Gastrocnemius medialis (tissue), 4 donors: Measurements from ENCODE around the gene KIF3C. TPM values are rescaled to one million over a fixed set of nuclear protein-coding genes. Genes with fewer than 3 reads are reported as not detected.
"Not testable (repeated sequence)": the region's sequence is repeated elsewhere in the genome, so short reads cannot be mapped to it uniquely, and the experiment has no call there.

Source experiments
- ATAC-seq, 2 donors: fragments of 150-250 bp; one replicate each; pipeline ENCODE4 v1.9.1; 2016
- DNase-seq, 2 donors: peaks; one replicate each; pipeline ENCODE4 v3.0.0-alpha.2; 2019
- H3K27ac ChIP-seq, 4 donors: fragments of 200-600 bp; sonication (generic); 1 replicate in 1 of 4; 2 replicates in 3 of 4; pipeline ENCODE4 v1.5.1; 2016 to 2018; ENCODE audit warnings: mild to moderate bottlenecking in 2 of 4, moderate library complexity in 1 of 4
- H3K27me3 ChIP-seq, 3 donors: fragments of 200-600 bp; sonication (generic) in 2 of 3; 1 replicate in 1 of 3; 2 replicates in 2 of 3; pipeline versions ENCODE4 v1.5.1 to v1.6.0; 2016 to 2019; ENCODE audit warnings: mild to moderate bottlenecking in 1 of 3, moderate library complexity in 1 of 3
- H3K36me3 ChIP-seq, 2 donors: fragments of 200-600 bp; sonication (generic) in 1 of 2; one replicate each; pipeline ENCODE4 v1.5.1; 2017 to 2018
- H3K4me1 ChIP-seq, 2 donors: fragments of 200-600 bp; sonication (generic) in 1 of 2; one replicate each; pipeline ENCODE4 v1.5.1; 2016 to 2017; ENCODE audit warnings: mild to moderate bottlenecking in 2 of 2
- H3K4me3 ChIP-seq, 4 donors: fragments of 200-600 bp; sonication (generic) in 3 of 4; 1 replicate in 1 of 4; 2 replicates in 3 of 4; pipeline ENCODE4 v1.5.1; 2016 to 2019; ENCODE audit warnings: mild to moderate bottlenecking in 2 of 4
- H3K9me3 ChIP-seq, 3 donors: fragments of 200-600 bp; sonication (generic) in 2 of 3; 1 replicate in 1 of 3; 2 replicates in 2 of 3; pipeline ENCODE4 v1.5.1; 2016 to 2019
- POLR2A ChIP-seq, 2 donors: fragments of 450-650 bp; IDR thresholded peaks; one replicate each; pipeline ENCODE4 v1.6.1; 2017; ENCODE audit warnings: antibody characterized with exemption in 2 of 2, mild to moderate bottlenecking in 2 of 2, moderate library complexity in 2 of 2
- in situ Hi-C, 4 donors: fragments of 200-750 bp; cut with MboI; loops; one replicate each; pipeline versions ENCODE4 v1.15.0 to v1.8.0; 2017; ENCODE audit warnings: low sequenced_read_pairs in 4 of 4
- intact Hi-C: fragments of 100-400 bp; cut with DNase I; formaldehyde crosslinking; loops from one replicate; pipeline ENCODE4 v1.15.1; 2023; ENCODE audit warnings: low total_unique reads
- total RNA-seq, 4 donors: library from RNA; depleted of rRNA; stranded (reverse); fragments of >200 nt; gene quantifications; one replicate each; pipeline versions ENCODE4 v1.1.0 to v1.2.3, GENCODE V29; 2016
- TF ChIP-seq, protein P1 (sequence below), 5 experiments: fragments of 450-650 bp in 3 of 5; fragments of 200-600 bp in 2 of 5; sonication (generic) in 2 of 5; IDR thresholded peaks in 4 of 5; conservative IDR thresholded peaks in 1 of 5; 1 replicate in 4 of 5; 2 replicates in 1 of 5; pipeline ENCODE4 v1.5.1; 2016 to 2019; ENCODE audit warnings: antibody characterized with exemption in 5 of 5, mild to moderate bottlenecking in 3 of 5, moderate library complexity in 3 of 5

The KIF3C gene
- total RNA-seq, 4 donors from 2014 or later = 1.1 to 4.4 (median 2.1) TPM

DNA sequence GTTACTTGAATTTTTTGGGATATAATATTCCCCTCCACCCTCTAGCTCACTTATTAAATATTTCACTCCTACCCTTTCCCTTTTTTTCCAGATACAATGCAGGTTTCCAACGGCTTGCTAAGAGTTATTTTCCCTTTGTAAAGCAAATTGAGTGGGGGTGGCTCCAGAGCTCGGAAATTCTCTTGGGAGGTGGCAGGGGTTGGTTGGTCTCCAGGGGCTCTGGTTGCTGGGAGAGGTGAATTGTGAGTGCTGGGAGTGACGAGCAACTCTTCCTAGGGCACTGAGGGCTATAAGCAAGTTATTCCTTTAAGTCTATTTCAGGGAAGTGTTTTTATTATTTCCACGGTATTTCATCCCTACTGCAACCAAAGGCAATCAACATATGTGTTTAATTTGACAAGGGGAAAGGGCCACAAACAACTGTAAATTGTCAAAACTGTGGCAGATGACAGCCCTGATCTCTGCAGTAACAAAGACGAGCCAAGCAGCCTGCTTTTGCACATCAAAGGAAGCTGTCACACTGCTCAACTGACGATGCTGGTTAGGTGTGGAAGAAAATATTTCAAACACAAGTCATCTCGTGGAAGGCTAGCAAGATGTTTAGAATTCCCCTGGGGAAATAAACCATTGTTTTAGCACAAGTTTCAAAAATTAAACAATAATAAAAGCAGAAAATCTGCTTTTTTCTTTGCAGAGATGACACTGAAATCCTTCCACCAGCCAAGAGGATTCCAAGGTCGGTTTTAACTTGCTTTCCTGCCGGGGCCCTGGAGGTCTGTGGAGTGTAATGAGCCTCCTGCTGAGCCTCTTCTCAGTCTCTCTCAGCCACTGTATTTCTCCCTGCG, 69.2 kb downstream of the KIF3C start:
- in situ Hi-C loops = no loop called here
- no peaks in the 10 kb centered on the region for H3K9me3 ChIP-seq
- ATAC-seq = no peak
- TF ChIP-seq, protein P1, sequence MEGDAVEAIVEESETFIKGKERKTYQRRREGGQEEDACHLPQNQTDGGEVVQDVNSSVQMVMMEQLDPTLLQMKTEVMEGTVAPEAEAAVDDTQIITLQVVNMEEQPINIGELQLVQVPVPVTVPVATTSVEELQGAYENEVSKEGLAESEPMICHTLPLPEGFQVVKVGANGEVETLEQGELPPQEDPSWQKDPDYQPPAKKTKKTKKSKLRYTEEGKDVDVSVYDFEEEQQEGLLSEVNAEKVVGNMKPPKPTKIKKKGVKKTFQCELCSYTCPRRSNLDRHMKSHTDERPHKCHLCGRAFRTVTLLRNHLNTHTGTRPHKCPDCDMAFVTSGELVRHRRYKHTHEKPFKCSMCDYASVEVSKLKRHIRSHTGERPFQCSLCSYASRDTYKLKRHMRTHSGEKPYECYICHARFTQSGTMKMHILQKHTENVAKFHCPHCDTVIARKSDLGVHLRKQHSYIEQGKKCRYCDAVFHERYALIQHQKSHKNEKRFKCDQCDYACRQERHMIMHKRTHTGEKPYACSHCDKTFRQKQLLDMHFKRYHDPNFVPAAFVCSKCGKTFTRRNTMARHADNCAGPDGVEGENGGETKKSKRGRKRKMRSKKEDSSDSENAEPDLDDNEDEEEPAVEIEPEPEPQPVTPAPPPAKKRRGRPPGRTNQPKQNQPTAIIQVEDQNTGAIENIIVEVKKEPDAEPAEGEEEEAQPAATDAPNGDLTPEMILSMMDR (IDR thresholded peaks at IDR 0.05 in 4 of 5, conservative IDR thresholded peaks at IDR 0.05 in 1 of 5) = no peak
- no peak for TF ChIP-seq POLR2A (IDR thresholded peaks at IDR 0.05)
- no peak overlapping the region for H3K27ac ChIP-seq
- no peak overlapping the region for H3K4me3 ChIP-seq
- H3K4me1 ChIP-seq = no peaks in the 10 kb centered on the region
- H3K27me3 ChIP-seq = no peaks in the 10 kb centered on the region
- no peak for DNase-seq
- H3K36me3 ChIP-seq = no peaks in the 10 kb centered on the region
- intact Hi-C loops = no loop called here

DNA sequence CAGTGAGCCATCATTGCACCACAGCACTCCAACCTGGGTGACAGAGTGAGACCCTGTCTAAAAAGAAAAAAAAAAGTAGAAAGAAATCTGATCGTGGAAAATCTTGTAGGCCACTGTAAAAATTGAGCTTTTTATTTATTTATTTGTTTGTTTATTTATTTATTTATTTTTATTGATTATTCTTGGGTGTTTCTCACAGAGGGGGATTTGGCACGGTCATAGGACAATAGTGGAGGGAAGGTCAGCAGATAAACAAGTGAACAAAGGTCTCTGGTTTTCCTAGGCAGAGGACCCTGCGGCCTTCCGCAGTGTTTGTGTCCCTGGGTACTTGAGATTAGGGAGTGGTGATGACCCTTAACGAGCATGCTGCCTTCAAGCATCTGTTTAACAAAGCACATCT, 72.7 kb downstream of the KIF3C start:
- H3K36me3 ChIP-seq, H3K9me3 ChIP-seq, H3K4me3 ChIP-seq, H3K27me3 ChIP-seq, DNase-seq, in situ Hi-C loops, intact Hi-C loops, ATAC-seq, H3K4me1 ChIP-seq, H3K27ac ChIP-seq: not testable (repeated sequence)

DNA sequence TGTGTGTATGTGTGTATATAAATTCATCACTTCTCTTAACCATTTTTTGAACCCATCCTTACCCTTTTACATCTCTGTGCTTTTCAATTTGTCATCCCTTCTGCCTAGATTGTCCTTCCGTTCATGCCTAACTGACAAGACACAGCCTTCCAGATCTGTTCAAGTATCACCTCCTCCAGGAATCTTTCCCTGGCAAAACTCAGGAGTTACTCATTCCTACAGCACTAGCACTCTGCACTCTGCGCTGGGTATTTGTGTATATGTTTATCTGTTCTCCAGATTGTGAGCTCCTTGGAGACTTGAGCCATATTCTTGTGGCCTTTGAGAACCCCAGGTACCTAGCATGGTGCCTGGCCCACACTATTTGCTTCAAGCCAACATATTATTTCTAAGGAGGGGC, 77.2 kb downstream of the KIF3C start:
- Histone ChIP-seq H3K4me3 (no peak overlapping the region), H3K36me3 (no peaks in the 10 kb centered on the region), H3K27ac (no peak overlapping the region), H3K9me3 (no peaks in the 10 kb centered on the region), H3K4me1 (no peaks in the 10 kb centered on the region), H3K27me3 (no peaks in the 10 kb centered on the region)
- intact Hi-C loops (no loop called here), in situ Hi-C loops (no loop called here)
- DNase-seq = no peak
- no peak for TF ChIP-seq POLR2A (IDR thresholded peaks at IDR 0.05)
- TF ChIP-seq, protein P1 (IDR thresholded peaks at IDR 0.05 in 4 of 5, conservative IDR thresholded peaks at IDR 0.05 in 1 of 5) = no peak
- no peak for ATAC-seq

DNA sequence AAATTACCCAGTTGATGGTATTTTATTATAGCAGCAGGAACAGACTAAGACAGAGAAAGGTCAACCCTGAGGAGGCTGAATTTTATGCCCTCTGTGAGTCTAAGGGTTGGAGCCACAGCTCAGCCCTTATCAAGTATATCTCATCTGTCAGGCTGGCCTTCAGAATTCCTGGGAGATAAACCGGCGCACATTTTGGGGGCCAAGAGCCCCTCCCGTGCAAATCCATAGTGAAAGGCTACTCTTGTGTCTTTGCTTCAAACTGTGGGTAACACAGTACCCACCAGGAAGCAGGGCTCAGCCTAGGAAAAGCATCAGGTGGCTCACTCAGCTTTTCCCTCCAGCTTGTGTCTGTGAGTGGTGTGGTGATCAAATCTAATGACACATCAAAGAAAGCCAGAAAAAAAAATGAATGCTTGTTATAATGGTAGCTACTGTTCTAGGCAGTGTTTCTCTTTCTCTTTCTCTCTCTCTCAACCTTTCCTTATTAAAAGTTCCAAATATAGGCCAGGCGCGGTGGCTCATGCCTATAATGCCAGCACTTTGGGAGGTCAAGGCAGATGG, 79.0 kb downstream of the KIF3C start:
- in situ Hi-C loops (no loop called here), intact Hi-C loops (no loop called here)
- ATAC-seq (no peak), DNase-seq (no peak)
- H3K27me3 ChIP-seq = no peaks in the 10 kb centered on the region
- TF ChIP-seq, protein P1 (IDR thresholded peaks at IDR 0.05 in 4 of 5, conservative IDR thresholded peaks at IDR 0.05 in 1 of 5) = no peak
- no peak for TF ChIP-seq POLR2A (IDR thresholded peaks at IDR 0.05)
- no peak overlapping the region for H3K4me3 ChIP-seq
- no peaks in the 10 kb centered on the region for H3K4me1 ChIP-seq
- H3K36me3 ChIP-seq = no peaks in the 10 kb centered on the region
- no peak overlapping the region for H3K27ac ChIP-seq
- H3K9me3 ChIP-seq = no peaks in the 10 kb centered on the region

- H3K27ac ChIP-seq = no peak overlapping the region
- intact Hi-C loops = loop anchor here (5.0 kb wide), 1 partner anchor 47 kb away; no protein-coding TSS in a partner anchor
- ATAC-seq = no peak
Observed at GRCh38 chr2:25899404-25899970, 82.8 kb downstream of the KIF3C start.

More at GRCh38 chr2:25899404-25899970, 82.8 kb downstream of the KIF3C start:
- in situ Hi-C loops = no loop called here
- DNase-seq = no peak
- Histone ChIP-seq H3K36me3 (no peaks in the 10 kb centered on the region), H3K4me1 (peaks cover 10 to 13% of the 10 kb centered on the region in 2 donors), H3K27me3 (no peaks in the 10 kb centered on the region), H3K9me3 (no peaks in the 10 kb centered on the region), H3K4me3 (no peak overlapping the region)
- TF ChIP-seq, protein P1 (IDR thresholded peaks at IDR 0.05 in 4 of 5, conservative IDR thresholded peaks at IDR 0.05 in 1 of 5) = no peak
- TF ChIP-seq POLR2A (IDR thresholded peaks at IDR 0.05) = no peak
